Upper lobe of left lung (tissue), 4 donors: ENCODE results near the gene PARVG.

Source experiments
- EP300 ChIP-seq, 4 donors: sonication (generic); formaldehyde crosslinking; IDR thresholded peaks; one replicate each; pipeline ENCODE4 v1.5.1; 2017; ENCODE audit warnings: antibody characterized with exemption in 4 of 4, control low read depth in 2 of 4
- POLR2A ChIP-seq, 4 donors: fragments of 450-650 bp; IDR thresholded peaks; one replicate each; pipeline ENCODE4 v1.5.1; 2016 to 2017; ENCODE audit warnings: antibody characterized with exemption in 4 of 4, mild to moderate bottlenecking in 2 of 4
- TF ChIP-seq, protein P1 (sequence below), 6 experiments: fragments of 450-650 bp in 4 of 6; fragments of 200-600 bp in 2 of 6; sonication (generic) in 2 of 6; IDR thresholded peaks; one replicate each; pipeline ENCODE4 v1.5.1; 2016 to 2019; ENCODE audit warnings: antibody characterized with exemption in 6 of 6

DNA sequence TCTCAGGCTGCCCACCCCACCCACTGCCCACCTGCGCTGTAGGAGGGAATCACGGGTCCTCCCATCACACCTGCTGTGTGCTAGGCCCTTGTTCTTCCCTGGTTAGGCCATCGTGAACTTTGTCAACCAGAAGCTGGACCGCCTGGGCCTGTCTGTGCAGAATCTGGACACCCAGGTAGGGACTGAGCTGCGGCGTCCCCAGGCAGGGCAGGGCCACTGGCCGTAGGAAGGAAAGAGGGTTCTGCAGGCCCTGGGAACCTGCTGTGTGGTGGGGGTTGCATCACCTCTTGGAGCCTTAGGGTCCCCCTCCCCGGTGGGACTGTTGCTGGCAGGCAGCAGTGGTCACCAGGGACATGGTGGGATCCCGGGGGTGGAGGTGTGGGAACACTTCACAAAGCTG is 15.5 kb downstream of the PARVG start:
- no peak for TF ChIP-seq POLR2A (IDR thresholded peaks at IDR 0.05)
- TF ChIP-seq, protein P1, sequence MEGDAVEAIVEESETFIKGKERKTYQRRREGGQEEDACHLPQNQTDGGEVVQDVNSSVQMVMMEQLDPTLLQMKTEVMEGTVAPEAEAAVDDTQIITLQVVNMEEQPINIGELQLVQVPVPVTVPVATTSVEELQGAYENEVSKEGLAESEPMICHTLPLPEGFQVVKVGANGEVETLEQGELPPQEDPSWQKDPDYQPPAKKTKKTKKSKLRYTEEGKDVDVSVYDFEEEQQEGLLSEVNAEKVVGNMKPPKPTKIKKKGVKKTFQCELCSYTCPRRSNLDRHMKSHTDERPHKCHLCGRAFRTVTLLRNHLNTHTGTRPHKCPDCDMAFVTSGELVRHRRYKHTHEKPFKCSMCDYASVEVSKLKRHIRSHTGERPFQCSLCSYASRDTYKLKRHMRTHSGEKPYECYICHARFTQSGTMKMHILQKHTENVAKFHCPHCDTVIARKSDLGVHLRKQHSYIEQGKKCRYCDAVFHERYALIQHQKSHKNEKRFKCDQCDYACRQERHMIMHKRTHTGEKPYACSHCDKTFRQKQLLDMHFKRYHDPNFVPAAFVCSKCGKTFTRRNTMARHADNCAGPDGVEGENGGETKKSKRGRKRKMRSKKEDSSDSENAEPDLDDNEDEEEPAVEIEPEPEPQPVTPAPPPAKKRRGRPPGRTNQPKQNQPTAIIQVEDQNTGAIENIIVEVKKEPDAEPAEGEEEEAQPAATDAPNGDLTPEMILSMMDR (IDR thresholded peaks at IDR 0.05) = no peak
- TF ChIP-seq EP300 (IDR thresholded peaks at IDR 0.05) = no peak
